ENCODE measurements around the gene UBAC1.

The UBAC1 gene

GRCh38 chr9:135939351-135940265 is 21.6 kb downstream of the UBAC1 start:
- TF ChIP-seq CTCF (IDR thresholded peaks at IDR 0.05) = no peak
- Mint-ChIP-seq H3K27ac (no peak overlapping the region), H3K9me3 (peaks cover 23% of the 10 kb centered on the region), H3K36me3 (ENCODE audit: low read depth) (peaks cover 82% of the 10 kb centered on the region), H3K4me1 (no peaks in the 10 kb centered on the region), H3K27me3 (ENCODE audit: low read depth, poor library complexity) (no peaks in the 10 kb centered on the region), H3K4me3 (no peak overlapping the region)
- no peak for DNase-seq

DNA sequence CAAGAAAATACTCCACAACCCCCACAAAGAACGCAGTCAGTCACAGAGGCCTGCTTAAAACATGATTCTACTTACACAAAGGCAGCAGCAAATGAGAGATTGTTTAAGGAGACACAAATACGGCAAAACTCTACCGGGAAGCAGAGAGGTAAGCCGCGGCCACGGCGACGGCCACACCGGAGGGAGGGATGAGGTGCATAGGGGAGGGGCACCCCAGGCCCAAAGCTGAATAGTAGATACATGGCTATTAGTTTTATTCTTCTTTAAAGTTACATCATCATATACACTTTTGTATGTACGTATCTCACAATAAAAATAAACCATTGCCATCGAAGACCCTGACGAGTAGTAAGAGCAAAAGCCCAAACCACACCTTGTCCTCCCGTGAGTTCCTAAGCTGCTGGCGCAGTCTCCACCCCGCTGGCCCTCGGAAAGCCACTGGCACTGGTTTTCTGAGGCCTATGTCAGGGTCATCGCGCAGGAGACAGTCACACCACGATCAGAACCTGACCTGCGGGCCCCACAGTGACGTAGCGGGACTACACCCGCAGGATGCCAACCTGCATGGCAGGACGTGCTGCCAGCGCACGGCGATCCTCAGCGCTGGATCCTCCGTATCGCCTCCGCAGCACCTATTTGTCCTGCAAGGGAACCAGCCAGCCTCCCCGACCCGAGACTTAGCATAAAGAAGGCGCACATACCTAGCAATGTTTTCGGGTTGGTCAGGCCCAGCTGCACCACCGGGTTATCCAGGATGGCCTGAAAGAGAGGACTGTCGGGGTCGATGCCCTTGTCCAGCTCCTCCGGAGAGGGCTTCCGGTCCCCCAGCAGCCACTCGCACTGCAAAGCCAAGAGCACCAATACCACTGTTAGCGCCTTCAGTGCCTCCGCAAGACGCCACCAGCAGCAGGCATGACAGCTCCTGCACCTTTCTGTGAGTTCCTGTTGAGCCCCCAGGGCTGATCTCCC is 23.4 kb downstream of the UBAC1 start:
- H3K27me3 Mint-ChIP-seq (ENCODE audit: low read depth, poor library complexity) = no peaks in the 10 kb centered on the region
- H3K9me3 Mint-ChIP-seq = peaks cover 23% of the 10 kb centered on the region
- H3K36me3 Mint-ChIP-seq (ENCODE audit: low read depth) = peaks cover 81% of the 10 kb centered on the region
- no peak for TF ChIP-seq CTCF (IDR thresholded peaks at IDR 0.05)
- H3K27ac Mint-ChIP-seq = no peak overlapping the region
- H3K4me3 Mint-ChIP-seq = no peak overlapping the region
- no peaks in the 10 kb centered on the region for H3K4me1 Mint-ChIP-seq
- DNase-seq = no peak

- Mint-ChIP-seq H3K27ac (no peak overlapping the region), H3K4me1 (no peaks in the 10 kb centered on the region), H3K36me3 (ENCODE audit: low read depth) (peaks cover 69% of the 10 kb centered on the region), H3K9me3 (peaks cover 23% of the 10 kb centered on the region), H3K27me3 (ENCODE audit: low read depth, poor library complexity) (no peaks in the 10 kb centered on the region), H3K4me3 (no peak overlapping the region)
- no peak for TF ChIP-seq CTCF (IDR thresholded peaks at IDR 0.05)
- DNase-seq = no peak
Measured at GRCh38 chr9:135933114-135933513, 28.1 kb downstream of the UBAC1 start.

DNA sequence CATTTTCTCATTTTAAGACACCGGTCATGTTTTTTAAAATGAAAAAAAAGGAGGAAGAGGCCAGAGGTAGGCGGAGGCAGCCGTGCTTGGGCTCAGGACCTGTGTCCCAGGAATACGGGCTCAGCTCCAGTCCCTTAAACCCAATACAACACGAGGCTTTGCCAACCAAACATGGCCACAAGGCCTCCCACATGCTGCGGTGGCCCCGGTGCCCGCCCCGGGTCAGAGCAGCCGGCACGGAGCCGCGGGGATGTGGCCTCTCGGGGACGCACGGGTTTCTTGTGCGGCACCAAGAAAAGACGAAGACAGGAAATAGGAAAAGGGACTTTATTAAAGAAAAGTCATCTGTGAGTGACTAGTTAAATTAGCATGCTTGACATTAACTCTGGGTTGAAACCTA is 28.5 kb downstream of the UBAC1 start:
- TF ChIP-seq CTCF (IDR thresholded peaks at IDR 0.05) = no peak
- H3K4me1 Mint-ChIP-seq = no peaks in the 10 kb centered on the region

DNA sequence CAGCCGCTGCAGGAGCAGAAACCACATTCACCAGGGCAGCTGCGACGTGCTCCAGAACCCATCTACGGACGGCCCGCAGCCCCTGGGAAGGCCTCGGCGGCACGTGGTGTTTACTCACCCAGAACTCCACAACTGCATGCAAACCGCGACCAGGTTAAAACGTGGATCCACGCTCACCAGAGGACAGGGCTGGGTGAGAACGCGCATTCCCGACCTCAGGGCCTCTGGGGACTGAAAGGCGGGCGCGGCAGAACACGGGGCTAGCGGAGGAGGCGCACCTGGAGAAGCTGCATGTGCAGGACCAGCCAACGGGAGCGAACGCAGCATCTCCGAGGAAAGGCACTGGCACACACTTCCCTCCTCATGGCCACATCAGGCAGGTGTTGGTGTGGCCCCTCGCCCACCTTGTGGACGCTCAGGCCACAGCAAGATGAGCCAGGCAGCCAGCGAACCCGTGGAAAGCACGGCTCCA is 29.8 kb downstream of the UBAC1 start:
- no peaks in the 10 kb centered on the region for H3K27me3 Mint-ChIP-seq (ENCODE audit: low read depth, poor library complexity)
- no peak overlapping the region for H3K27ac Mint-ChIP-seq
- no peak for TF ChIP-seq CTCF (IDR thresholded peaks at IDR 0.05)
- H3K4me1 Mint-ChIP-seq = no peaks in the 10 kb centered on the region
- H3K4me3 Mint-ChIP-seq = no peak overlapping the region
- peaks cover 13% of the 10 kb centered on the region for H3K9me3 Mint-ChIP-seq
- DNase-seq = no peak
- peaks cover 52% of the 10 kb centered on the region for H3K36me3 Mint-ChIP-seq (ENCODE audit: low read depth)

More for the DNA sequence above, 28.5 kb downstream of the UBAC1 start:
- peaks cover 65% of the 10 kb centered on the region for H3K36me3 Mint-ChIP-seq (ENCODE audit: low read depth)
- peaks cover 23% of the 10 kb centered on the region for H3K9me3 Mint-ChIP-seq
- peak overlapping the region; percentile 39 for H3K27ac Mint-ChIP-seq
- H3K27me3 Mint-ChIP-seq (ENCODE audit: low read depth, poor library complexity) = no peaks in the 10 kb centered on the region
- H3K4me3 Mint-ChIP-seq = no peak overlapping the region
- DNase-seq = no peak

Data from nephron progenitor cell (in vitro differentiated cells).